Kidney epithelial cell (primary cell): ENCODE data around the gene F13A1. TPM values are rescaled to one million over a fixed set of nuclear protein-coding genes. Genes with fewer than 3 reads are reported as not detected.
"Not testable (repeated sequence)": the region's sequence is repeated elsewhere in the genome, so short reads cannot be mapped to it uniquely, and the experiment has no call there.

Experiments
- DNase-seq: peaks from one replicate; pipeline ENCODE4 v3.0.0-alpha.2; 2010; ENCODE audit warnings: low read depth
- H3K27me3 ChIP-seq: 2 replicates; pipeline ENCODE4 v1.6.0; 2011; ENCODE audit warnings: low read length; ENCODE audit not compliant: control insufficient read depth, insufficient read depth
- H3K36me3 ChIP-seq: 2 replicates; pipeline ENCODE4 v1.5.1; 2011; ENCODE audit warnings: low read length; ENCODE audit not compliant: control insufficient read depth, insufficient read depth
- H3K4me3 ChIP-seq: 2 replicates; pipeline ENCODE4 v1.5.1; 2011; ENCODE audit warnings: low read depth, mild to moderate bottlenecking, control low read depth, low read length
- CTCF ChIP-seq: IDR thresholded peaks from 2 replicates; pipeline ENCODE4 v1.5.1; 2011; ENCODE audit warnings: mild to moderate bottlenecking, moderate library complexity, low read length, control low read depth, inconsistent platforms; ENCODE audit not compliant: insufficient read depth, poor library complexity, severe bottlenecking
- total RNA-seq: library from RNA; depleted of rRNA; stranded (reverse); fragments of >200 nt; gene quantifications from 2 replicates; pipeline ENCODE4 v1.2.3, GENCODE V29; 2015

Gene F13A1
- total RNA-seq, 1 donor from 2014 or later = 2.1 TPM

- Histone ChIP-seq H3K27me3 (peaks cover 18% of the 10 kb centered on the region), H3K4me3 (no peak overlapping the region), H3K36me3 (no peaks in the 10 kb centered on the region)
- TF ChIP-seq CTCF = no peak
- no peak for DNase-seq
Measured at GRCh38 chr6:6317386-6317785, 3.1 kb downstream of the F13A1 start.

GRCh38 chr6:6315660-6316059, 4.8 kb downstream of the F13A1 start:
- no peak overlapping the region for H3K4me3 ChIP-seq
- no peaks in the 10 kb centered on the region for H3K36me3 ChIP-seq
- peaks cover 18% of the 10 kb centered on the region for H3K27me3 ChIP-seq
- peak; percentile 9 for DNase-seq
- peak; percentile 90 for TF ChIP-seq CTCF

GRCh38 chr6:6314596-6314995, 5.9 kb downstream of the F13A1 start:
- no peak for DNase-seq
- Histone ChIP-seq H3K36me3 (no peaks in the 10 kb centered on the region), H3K27me3 (peaks cover 8% of the 10 kb centered on the region), H3K4me3 (no peak overlapping the region)
- no peak for TF ChIP-seq CTCF

- no peak for TF ChIP-seq CTCF
- DNase-seq = no peak
- Histone ChIP-seq H3K36me3 (no peaks in the 10 kb centered on the region), H3K27me3 (no peaks in the 10 kb centered on the region), H3K4me3 (no peak overlapping the region)
Measured at GRCh38 chr6:6312901-6313441, 7.5 kb downstream of the F13A1 start.

- Histone ChIP-seq H3K4me3 (no peak overlapping the region), H3K27me3 (no peaks in the 10 kb centered on the region), H3K36me3 (no peaks in the 10 kb centered on the region)
- no peak for DNase-seq
- no peak for TF ChIP-seq CTCF
Measured at GRCh38 chr6:6305575-6305974, 14.9 kb downstream of the F13A1 start.

GRCh38 chr6:6300383-6300782, 20.1 kb downstream of the F13A1 start:
- H3K4me3 ChIP-seq, DNase-seq, H3K27me3 ChIP-seq, H3K36me3 ChIP-seq: not testable (repeated sequence)
